HG02870 (cell line): ENCODE measurements around the gene MX1.

ENCODE experiments used
- ATAC-seq: cut with Tn5 transposase; IDR thresholded peaks from one replicate; pipeline ENCODE4 v1.9.1; 2021; ENCODE audit warnings: mild to moderate bottlenecking, moderate library complexity; ENCODE audit not compliant: unreplicated experiment

The MX1 gene

GRCh38 chr21:41431788-41432548 is 5.9 kb downstream of the MX1 start:
- ATAC-seq = peak; percentile 87

GRCh38 chr21:41432562-41433460 is 6.8 kb downstream of the MX1 start:
- ATAC-seq = no peak

GRCh38 chr21:41433566-41433965 is 7.5 kb downstream of the MX1 start:
- no peak for ATAC-seq

GRCh38 chr21:41435706-41436105 is 9.7 kb downstream of the MX1 start:
- ATAC-seq = no peak

- no peak for ATAC-seq
These were observed 11.7 kb downstream of the MX1 start for GRCh38 chr21:41437729-41438128.

- ATAC-seq = no peak
These were observed 12.5 kb downstream of the MX1 start for GRCh38 chr21:41438425-41439113.

GRCh38 chr21:41439248-41439647 is 13.2 kb downstream of the MX1 start:
- ATAC-seq = no peak

- no peak for ATAC-seq
These were observed 15.5 kb downstream of the MX1 start for GRCh38 chr21:41441546-41441945.

GRCh38 chr21:41442481-41443186 is 16.6 kb downstream of the MX1 start:
- ATAC-seq = no peak

GRCh38 chr21:41443562-41443961 is 17.5 kb downstream of the MX1 start:
- ATAC-seq = no peak

- no peak for ATAC-seq
These were observed 18.8 kb downstream of the MX1 start for GRCh38 chr21:41444703-41445464.

- no peak for ATAC-seq
These were observed 19.4 kb downstream of the MX1 start for GRCh38 chr21:41445465-41445862.

- no peak for ATAC-seq
These were observed 20.5 kb downstream of the MX1 start for GRCh38 chr21:41446586-41446985.

- ATAC-seq = no peak
These were observed 21.3 kb downstream of the MX1 start for GRCh38 chr21:41447356-41447755.

GRCh38 chr21:41449613-41450012 is 23.6 kb downstream of the MX1 start:
- ATAC-seq = no peak

GRCh38 chr21:41451753-41452676 is 26.0 kb downstream of the MX1 start:
- ATAC-seq = no peak

- no peak for ATAC-seq
These were observed 27.2 kb downstream of the MX1 start for GRCh38 chr21:41453198-41453597.

- ATAC-seq = no peak
These were observed 27.7 kb downstream of the MX1 start for GRCh38 chr21:41453761-41454160.

GRCh38 chr21:41458121-41458520 is 32.1 kb downstream of the MX1 start:
- ATAC-seq = no peak
